HG03039 (cell line): ENCODE results near the gene OR2A7.
"Not testable (repeated sequence)": the region's sequence is repeated elsewhere in the genome, so short reads cannot be mapped to it uniquely, and the experiment has no call there.

Experiments used
- ATAC-seq: cut with Tn5 transposase; IDR thresholded peaks from one replicate; pipeline ENCODE4 v1.9.1; 2021; ENCODE audit warnings: mild to moderate bottlenecking, moderate library complexity; ENCODE audit not compliant: unreplicated experiment

The OR2A7 gene, protein sequence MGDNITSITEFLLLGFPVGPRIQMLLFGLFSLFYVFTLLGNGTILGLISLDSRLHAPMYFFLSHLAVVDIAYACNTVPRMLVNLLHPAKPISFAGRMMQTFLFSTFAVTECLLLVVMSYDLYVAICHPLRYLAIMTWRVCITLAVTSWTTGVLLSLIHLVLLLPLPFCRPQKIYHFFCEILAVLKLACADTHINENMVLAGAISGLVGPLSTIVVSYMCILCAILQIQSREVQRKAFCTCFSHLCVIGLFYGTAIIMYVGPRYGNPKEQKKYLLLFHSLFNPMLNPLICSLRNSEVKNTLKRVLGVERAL

DNA sequence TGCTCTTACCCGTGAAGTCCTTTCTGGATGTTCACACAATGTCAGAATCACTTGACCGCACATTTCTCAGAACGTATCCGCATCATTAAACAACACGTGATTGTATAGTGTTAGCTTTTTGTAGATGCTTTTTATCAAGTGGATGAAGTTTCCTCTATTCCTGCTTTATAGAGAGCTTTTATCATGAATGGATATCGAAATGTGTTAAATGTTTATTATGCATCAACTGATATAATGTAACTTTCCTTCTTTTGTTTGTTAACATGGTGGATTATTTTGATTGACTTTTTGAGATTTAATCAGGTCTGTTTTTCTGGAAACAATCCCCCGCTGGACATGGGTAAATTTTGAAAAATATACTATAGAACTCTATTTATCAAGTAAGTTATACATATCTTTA is at the start of gene OR2A7:
TSS of gene OR2A7 (minus strand) at position 101 of the 400 bp plus-strand sequence. CDS start 5,164 bp downstream, outside the sequence.
- ATAC-seq = not testable (repeated sequence)

DNA sequence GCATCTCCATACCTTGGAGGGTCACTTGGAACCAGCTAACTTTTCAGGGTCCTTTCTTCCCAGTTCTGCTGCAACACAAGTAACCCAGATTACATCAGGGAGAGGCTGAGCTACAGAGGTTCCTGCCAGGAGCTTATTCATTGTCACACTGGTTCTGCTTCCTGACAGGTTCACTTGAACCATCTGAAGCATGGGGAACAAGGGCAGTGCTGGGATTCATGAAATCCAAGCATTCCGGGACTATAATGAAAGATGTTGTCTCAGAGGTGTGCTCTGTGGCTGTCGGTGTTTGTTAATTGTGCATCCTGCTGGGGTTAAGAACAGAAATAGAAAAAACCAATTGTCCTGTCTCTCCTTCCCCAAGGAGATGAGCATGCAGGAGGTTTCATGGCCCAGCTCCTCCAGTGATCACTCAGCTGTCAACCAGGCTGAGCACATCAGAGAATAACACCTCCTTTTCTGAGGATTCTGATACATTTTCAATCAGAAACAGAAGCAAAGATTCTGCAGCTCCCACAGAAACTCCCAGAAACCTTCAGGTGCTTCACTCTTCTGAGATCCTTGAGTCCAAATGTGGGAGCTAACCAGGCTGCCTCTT is 47.4 kb upstream of the OR2A7 start, which contains the start of gene OR2A1:
TSS of gene OR2A1 (plus strand) at position 548 of the 598 bp plus-strand sequence. CDS start 5,706 bp downstream, outside the sequence.
- ATAC-seq = not testable (repeated sequence)

DNA sequence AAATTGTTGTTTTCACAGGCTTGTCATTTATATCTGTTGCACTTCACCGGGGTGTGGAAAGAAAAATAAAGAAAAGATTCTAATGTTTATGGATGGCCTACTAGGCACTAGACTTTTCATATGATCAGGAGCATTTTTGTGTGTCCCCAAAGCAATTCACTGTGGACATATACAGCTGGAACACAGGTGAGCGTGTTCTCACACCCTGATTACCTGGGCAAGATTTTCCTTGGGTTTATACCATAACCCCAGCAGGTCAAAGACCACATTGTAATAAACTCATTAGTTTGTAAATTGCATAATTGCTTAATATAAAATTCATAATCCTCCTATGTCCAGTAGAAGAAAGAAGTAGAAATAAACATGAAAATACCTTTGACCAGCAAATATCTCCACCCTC is 46.6 kb upstream of the OR2A7 start:
- not testable (repeated sequence) for ATAC-seq

DNA sequence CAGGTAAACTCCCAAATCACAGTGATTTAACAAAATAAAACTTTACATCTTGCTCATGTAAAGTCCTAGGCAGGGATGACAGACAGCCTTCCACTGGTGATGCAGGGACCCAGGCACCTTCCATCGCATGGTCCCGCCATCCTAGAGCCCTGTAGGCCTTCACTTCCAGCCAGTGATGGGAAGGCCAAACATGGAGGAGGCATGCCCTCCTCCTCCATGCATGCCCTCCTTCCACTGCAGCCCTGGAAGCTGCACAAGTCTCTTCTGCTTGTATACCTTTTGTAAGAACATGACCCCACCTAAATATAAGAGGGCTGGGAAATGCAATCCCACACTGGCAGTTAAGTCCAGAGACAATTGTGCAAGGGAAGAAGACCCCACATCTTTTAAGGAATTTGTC is 45.1 kb upstream of the OR2A7 start:
- not testable (repeated sequence) for ATAC-seq

DNA sequence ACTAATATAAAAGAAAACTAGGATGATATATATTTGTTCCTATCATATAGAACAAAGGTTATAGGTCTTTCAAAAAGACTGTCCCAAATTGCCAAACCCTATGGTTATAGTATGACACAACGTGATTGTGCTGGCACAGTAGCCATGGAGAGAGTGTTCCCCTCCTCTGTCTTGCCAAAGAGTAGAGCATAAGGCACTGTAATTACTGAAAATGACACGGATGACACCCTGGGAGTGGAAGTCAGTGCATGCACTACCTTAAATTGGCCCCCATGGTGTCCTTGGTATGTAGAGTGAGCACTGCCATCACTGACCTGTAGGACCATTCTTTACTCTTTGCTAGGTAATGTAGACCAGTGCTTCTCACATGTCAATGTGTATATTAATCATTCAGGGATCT is 40.6 kb upstream of the OR2A7 start:
- not testable (repeated sequence) for ATAC-seq

DNA sequence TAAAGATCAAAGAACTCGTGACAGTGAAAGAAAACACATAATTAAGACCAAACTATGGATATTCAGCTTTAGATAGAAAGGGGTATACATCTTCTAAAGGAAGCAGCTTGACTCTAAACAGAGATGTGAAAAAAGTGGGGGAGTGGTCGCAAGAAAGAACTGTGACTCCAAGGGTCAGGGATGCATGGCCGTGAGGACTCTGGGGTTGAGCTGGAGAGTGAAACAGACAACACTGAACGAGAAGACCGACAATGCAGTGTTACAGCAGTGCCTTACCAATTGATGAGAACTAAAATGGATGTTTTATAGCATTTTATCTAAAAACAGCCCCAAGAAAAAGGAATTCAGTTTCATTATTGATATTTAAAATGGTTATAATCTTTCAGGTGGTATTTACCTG is 39.0 kb upstream of the OR2A7 start:
- ATAC-seq = not testable (repeated sequence)

DNA sequence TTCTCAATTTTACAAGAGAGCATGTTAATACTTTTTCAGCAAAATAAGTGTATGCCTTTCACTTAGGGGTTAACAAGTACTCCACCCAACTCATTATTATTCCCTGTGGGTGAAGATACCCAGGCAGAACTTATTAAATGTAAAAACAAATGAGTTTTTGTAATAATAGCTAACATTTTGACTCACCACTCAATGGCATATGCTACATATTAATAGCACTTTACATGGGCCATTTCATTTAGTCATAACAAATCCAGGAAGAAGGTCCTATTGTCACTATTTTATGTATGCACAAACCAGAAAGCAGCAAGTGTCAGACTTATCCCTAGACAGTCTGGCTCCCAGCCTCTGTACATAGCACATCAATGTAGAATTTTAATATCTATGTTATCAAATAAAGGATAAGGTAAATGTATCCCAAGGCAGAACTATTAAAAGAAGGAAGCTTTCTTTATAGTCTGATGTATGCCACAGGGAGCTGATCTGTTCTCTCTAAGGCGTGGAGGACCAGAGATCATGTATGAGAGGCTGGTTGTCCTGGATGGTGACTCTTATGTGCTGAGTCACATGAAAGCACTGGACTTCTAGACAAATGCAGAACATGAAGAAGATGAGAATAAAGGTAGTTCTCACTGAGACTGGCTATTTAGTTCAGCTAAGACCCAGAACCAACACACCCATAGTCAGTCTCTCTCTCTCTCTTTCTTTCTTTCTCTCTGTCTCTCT is 38.1 kb upstream of the OR2A7 start:
- not testable (repeated sequence) for ATAC-seq

DNA sequence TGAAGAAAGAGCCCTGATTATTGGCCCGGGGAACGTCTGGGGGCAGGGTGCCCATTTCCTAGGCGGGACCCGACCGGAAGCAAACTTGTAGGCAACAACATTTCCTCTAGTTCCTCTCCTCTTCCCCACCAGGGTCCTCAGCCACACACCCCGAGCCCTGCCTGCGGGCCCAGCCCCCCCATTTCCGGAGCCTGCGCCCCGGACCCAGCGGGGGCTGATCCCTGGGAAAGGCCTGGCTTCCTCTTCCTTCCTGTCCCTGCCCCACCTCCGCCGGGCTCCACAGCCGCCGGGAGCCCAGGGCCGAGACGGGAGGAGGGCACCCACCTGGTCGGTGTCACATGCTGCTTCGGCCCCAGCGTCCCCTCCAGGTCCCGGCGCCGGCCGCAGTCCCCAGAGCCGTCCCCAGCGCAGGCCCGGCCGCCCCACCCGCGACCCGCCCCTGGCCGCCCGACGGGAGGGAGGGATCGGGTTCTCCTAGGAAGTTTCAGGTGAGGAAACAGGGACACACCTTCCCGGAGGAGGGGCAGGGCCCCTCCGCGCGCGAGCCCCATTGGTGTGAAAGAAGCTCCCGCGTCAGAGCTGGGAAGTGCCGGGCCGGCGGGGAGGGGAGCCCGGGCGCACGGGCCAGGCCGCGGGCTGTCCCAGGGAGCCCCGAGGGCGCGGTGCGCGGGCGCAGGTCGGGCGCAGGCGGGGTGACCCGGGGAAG is 29.4 kb upstream of the OR2A7 start:
- peak; percentile 75 for ATAC-seq

DNA sequence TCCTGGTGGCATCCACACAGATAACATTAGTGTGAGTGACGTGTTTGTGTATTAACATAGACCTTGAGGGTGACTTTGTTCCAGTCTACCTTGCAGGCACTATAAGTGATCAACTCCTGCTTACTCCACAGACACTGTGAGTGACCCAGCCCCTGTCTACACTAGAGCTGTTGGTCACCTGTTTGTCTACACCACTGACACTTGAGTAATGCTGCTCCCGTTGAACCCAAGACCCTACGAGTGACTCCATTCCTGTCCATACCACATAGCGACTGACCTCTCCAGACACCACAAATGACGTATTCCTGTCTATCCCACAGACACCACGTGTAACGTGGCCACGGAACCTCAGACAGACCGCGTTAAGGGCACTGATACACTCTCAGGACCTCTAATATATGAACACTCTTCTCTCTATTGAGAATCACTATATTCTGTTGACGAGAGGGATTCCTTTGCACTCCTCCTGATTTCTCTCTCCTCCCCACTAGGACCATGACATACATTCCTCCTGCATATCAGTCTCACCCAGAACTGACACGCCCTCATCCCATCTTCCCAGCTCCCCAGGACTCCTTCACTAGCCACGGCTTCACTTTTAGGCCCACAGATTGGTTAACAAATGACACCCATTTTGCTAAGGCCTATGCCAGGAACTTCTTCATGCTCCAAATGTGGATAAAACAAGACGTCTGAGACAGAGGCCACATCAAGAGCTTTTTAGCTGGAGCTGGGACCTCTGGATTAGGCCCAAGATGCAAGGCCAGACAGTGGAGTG is 28.0 kb upstream of the OR2A7 start:
- ATAC-seq = not testable (repeated sequence)

DNA sequence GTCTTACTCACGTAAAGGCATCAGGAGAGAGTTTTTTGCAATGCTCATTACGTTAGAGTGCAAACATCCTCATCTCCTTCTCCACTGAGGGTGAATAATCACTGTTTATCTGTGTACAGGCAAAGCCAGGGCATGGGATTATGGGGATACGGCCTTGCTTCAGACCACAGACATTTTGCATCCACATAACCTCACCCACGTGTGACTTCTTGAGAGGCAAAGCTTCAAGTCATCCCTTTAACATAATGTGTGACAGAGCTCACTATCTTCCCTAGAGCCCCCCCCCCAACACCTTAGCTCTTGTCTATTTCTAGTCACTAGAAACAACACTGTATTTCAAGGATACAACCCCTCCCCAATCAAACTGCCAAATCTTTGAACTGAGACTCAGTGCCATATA is 27.0 kb upstream of the OR2A7 start:
- not testable (repeated sequence) for ATAC-seq

DNA sequence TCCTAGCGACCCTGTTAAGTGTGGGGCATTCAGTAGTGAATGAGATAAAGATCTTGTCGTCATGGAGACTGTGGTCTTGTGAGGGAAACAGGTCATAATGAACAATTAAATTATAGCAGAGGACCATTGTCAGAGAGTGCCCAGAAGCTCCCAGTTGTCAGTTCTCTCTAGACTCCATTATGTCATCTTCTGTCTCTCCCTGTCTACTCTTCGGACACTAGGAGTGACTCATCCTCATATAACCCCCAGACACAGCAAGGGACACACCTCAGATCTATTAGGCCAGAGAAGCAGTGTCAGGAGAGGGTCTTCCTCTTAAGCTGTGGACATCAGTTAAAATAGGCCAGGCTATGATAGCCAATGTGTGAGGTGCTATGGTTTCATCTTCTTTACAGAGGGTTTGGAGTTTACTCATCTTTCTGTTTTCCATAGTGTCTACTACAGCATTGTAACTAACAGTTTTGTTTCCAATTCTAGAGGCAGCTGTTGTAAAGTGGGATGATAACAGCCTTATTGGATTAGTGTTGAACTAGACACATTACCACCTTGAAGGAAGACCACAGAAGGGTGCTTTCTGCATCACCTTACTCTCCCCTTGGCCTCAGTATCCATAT is 22.7 kb upstream of the OR2A7 start:
- not testable (repeated sequence) for ATAC-seq

DNA sequence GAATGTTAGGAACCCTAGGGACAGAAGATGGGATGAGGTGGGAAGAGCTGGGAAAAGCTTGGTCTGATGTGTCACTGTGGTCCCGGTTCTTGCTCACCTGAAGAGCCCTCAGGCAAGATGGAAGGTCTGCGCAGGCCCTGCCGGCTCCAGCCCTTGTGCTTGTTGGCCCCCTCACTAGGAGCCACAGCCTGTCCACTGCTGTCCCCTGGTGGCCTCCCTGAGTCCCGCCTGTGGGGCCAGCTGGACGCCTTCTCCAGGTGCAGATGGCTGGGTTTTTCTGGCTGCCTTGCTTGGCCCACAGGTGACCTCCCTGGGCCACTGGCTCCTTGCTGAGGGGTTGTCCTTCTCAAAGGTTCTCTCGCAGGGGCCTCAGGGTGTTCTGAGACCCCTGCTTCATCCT is 19.1 kb upstream of the OR2A7 start:
- not testable (repeated sequence) for ATAC-seq

DNA sequence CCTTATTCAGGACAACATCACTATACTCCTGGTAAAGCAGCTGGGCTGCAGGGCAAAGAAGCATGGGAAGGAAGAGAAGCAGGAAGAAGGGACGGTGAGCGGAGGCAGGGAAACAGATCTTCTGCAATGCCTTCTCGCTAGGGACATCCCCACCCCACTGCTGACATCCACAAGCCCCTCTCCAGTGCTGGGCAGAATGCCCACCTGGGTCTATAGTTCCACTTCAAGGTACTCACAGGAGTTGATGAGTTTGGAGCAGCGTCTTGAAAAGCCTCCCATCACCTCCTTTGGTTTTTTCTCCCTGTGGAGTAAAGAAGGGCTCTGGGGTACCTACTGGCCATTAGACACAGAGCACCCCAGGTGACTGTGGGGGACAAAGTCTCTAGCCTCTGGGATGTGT is 17.9 kb upstream of the OR2A7 start:
- ATAC-seq = not testable (repeated sequence)

DNA sequence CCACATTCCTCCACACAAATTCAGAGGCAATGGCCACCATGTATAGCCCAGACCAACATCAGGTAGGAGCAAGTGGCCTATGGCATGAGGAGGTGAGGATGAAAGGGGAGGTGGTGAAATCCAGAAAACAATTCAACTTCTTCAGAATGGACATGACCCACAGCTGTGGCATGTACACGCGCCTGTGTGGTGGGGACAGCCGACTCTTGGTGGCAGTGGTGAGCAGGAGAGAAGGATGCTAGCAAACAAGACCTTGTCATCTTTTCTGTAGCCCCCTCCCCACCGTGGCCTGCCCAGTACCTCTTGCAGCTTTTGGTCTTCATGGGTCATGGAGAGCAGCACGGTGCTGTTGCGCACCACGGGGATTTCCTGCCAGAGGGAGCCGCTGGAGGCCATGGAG is 17.4 kb upstream of the OR2A7 start:
- not testable (repeated sequence) for ATAC-seq

DNA sequence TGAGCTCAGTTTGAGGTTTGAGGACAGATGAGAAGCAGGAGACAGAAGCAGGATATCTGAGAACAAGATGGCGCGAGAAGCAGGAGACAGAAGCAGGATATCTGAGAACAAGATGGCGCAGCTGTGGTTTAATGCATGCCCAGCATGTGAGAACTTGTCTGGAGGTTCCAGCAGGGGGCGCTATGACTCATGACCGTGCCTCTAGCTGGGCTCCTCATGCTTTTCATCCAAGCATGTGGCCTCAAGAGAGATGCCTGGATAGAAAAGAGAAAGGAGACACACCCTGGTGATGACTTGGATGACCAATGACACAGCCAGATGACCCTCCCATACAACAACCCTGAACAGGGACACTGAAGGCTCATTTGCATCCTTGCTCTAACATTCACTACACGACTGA is 15.4 kb upstream of the OR2A7 start:
- not testable (repeated sequence) for ATAC-seq

DNA sequence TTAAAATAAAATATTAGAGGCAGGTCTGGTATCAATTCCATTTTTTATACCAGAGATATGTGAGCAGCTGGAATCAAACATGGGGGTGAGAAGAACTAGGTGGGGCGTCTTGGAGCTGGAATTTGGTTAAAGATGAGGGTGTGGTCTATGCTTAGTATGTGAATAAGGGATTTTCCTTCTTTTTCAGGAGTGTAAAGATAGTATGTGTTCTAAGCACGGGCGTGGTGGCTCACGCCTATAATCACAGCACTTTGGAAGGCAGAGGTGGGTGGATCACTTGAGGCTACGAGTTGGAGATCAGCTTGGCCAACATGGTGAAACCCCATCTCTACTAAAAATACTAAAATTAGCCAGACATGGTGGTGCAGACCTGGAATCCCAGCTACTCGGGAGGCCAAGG is 10.7 kb upstream of the OR2A7 start:
- not testable (repeated sequence) for ATAC-seq

DNA sequence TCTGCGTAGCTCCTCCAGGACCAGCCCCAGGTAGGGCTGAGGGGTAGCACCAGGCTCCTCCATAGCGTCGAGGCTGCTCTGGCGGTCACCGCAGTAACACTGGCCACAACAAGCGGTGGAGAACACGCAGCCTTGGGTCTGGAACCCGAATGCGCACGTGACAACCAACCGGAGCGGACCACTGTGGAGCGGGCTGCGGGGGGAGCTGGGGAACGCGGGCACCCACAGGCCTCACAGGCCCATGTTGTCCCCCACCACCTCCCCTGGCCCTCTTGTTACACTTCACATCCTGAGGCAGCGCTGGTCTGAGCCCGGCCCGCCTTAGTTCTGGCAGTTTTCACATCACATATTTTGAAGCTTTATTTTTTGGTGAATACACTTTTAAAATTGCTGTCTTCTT is 4.6 kb upstream of the OR2A7 start, which contains the start of gene CTAGE8:
TSS of gene CTAGE8 (minus strand) at position 101 of the 400 bp plus-strand sequence. CDS start at position 63, 38 bp downstream.
- not testable (repeated sequence) for ATAC-seq

DNA sequence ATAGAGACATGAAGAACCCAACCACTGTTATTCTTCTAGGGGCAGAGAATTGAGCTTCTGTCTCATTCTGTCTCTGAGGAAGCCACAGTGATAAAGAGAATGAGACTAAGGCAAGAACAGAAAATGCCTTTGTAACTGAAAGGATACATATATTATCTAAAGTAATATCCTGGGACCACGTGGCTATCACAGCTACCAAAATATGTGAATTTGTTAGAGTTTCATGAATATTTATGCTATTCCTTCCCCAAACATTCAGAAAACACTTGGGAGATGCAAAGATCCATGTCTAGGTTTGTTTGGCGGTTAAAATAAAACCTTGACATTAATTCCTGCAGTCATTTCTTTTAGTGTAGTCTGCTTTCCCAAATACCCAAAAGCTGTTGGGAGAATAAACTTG is 2.5 kb downstream of the OR2A7 start:
- not testable (repeated sequence) for ATAC-seq

DNA sequence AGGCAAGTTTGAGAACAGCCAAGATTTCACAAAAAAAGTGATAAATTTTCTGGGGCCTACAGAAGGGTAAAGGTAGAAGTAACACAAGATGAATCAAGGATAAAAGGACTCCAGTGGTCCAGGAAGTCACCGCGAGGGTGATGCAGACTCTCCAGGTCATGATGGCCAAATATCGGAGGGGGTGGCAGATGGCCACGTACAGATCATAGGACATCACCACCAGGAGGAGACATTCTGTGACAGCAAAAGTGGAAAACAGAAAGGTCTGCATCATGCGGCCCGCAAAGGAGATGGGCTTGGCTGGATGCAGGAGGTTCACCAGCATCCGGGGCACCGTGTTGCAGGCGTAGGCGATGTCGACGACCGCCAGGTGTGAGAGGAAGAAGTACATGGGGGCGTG is 5.5 kb downstream of the OR2A7 start:
- not testable (repeated sequence) for ATAC-seq

DNA sequence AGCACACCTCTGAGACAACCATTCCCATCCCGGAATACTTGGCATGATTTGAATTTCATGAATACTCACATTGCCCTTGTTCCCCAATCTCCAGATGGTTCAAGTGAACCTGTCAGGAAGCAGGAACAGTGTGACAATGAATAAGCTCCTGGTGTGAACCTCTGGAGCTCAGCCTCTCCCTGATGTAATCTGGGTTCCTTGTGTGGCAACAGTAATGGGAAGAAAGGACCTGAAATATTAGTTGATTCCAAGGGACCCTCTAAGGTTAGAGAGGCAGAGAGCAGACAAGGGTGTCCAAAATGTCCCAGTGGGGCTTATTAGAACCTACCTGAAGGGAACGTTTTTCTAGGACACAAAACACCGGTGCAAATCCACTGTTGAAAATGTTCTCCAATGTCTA is 8.5 kb downstream of the OR2A7 start:
- ATAC-seq = no peak
